Mucosa of rectum (tissue), 2 donors: ENCODE results near the gene LRRC63.
A peak's percentile ranks its signal among the peaks of the same experiment; 100 is the strongest.

ENCODE experiments used
- H3K27ac ChIP-seq, 2 donors: one replicate each; pipeline ENCODE4 v1.7.0; 2013; ENCODE audit warnings: inconsistent platforms in 2 of 2, low read depth in 2 of 2, low read length in 2 of 2
- H3K27me3 ChIP-seq, 2 donors: one replicate each; pipeline ENCODE4 v1.7.0; 2013; ENCODE audit warnings: low read length in 2 of 2; ENCODE audit not compliant: control insufficient read depth in 2 of 2, insufficient read depth in 2 of 2
- H3K36me3 ChIP-seq, 2 donors: one replicate each; pipeline ENCODE4 v1.7.0; 2013; ENCODE audit warnings: low read length in 2 of 2; ENCODE audit not compliant: control insufficient read depth in 2 of 2, insufficient read depth in 2 of 2
- H3K4me1 ChIP-seq, 2 donors: one replicate each; pipeline ENCODE4 v1.7.0; 2013; ENCODE audit warnings: low read length in 2 of 2, mild to moderate bottlenecking in 1 of 2; ENCODE audit not compliant: control insufficient read depth in 2 of 2, insufficient read depth in 2 of 2
- H3K4me3 ChIP-seq, 2 donors: one replicate each; pipeline ENCODE4 v1.7.0; 2013; ENCODE audit warnings: low read length in 2 of 2
- H3K9ac ChIP-seq, 2 donors: one replicate each; pipeline ENCODE4 v1.7.0; 2013; ENCODE audit warnings: low read length in 2 of 2, low read depth in 1 of 2, mild to moderate bottlenecking in 1 of 2
- H3K9me3 ChIP-seq, 2 donors: one replicate each; pipeline ENCODE4 v1.7.0; 2013; ENCODE audit warnings: low read length in 2 of 2; ENCODE audit not compliant: control insufficient read depth in 2 of 2
- donor health status: healthy.
- donor health status: Normal muscosa, but diverticular disease.

LRRC63 gene

DNA sequence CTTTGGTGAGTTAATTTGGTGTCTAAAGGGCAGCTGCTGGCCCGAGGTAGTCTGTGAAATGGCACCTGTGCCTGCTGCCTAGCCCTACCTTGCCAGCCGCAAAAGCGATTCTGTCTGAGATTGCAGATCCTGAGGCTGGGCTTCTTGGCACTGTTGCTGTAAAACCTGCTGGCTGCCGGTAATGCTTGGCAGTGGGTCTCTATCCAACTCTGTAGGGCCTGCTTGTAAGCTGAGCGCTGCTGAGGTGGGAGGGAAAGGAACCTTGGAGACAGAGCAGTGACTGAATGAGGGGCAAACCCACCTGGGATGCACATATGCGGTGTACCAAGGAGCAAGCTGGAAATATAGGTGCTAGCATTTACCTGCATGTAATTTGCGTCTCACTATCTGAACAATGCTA, 41.5 kb upstream of the LRRC63 start:
- Histone ChIP-seq H3K4me1 (peaks cover 6 to 16% of the 10 kb centered on the region in 2 donors), H3K9me3 (no peaks in the 10 kb centered on the region), H3K4me3 (no peak overlapping the region), H3K36me3 (no peaks in the 10 kb centered on the region), H3K27me3 (peaks cover 0 to 3% of the 10 kb centered on the region in 2 donors), H3K9ac (no peak overlapping the region), H3K27ac (no peak overlapping the region)

DNA sequence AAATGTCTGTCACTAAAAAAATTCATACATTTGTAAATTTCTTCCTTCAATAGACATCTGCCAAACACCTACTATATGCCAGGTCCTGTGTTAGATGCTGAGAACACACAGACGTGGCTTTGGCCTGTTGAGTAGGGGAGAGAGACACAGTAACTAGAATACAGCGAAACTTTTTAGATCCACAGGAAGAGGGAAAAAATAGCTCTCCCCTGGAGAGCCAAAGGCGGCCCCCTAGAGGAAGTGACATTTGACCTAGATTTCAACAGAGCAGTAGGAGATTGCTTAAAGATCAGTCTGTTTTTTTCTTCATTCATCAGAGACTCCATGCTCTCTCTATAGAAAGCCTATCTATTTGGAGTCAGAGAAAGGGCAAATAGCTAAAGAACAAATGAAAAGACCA, 41.0 kb upstream of the LRRC63 start:
- no peak overlapping the region for H3K9ac ChIP-seq
- peaks cover 8 to 13% of the 10 kb centered on the region in 2 donors for H3K4me1 ChIP-seq
- H3K4me3 ChIP-seq: peak overlapping the region in 1 of 2 donors; percentile 40
- H3K36me3 ChIP-seq: no peaks in the 10 kb centered on the region
- H3K9me3 ChIP-seq: no peaks in the 10 kb centered on the region
- peak overlapping the region in 1 of 2 donors; percentile 26 for H3K27ac ChIP-seq
- peaks cover 0 to 3% of the 10 kb centered on the region in 2 donors for H3K27me3 ChIP-seq

DNA sequence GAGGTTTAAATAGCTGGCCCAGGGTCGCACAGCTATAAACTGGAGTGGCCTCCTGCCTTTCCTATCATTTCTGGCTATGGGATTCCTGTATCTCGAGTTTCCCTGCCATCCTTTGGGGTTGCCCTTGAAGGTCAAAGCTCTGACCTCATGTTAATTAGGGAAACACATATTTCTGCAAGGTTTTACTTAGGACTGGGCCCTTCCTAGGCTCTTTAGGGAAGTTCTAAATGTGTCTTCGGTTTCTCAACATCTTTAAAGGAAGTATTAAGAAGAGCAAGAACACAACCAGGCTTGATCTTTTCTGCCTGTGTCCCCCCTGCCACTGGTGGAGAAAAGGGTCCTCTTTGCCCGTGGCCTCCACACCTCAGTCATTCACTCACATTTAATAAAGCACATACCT, 40.5 kb upstream of the LRRC63 start:
- Histone ChIP-seq H3K4me3 (peak overlapping the region in 1 of 2 donors; percentile 40), H3K4me1 (peaks cover 8 to 13% of the 10 kb centered on the region in 2 donors), H3K9me3 (no peaks in the 10 kb centered on the region), H3K36me3 (no peaks in the 10 kb centered on the region), H3K27ac (peak overlapping the region in 1 of 2 donors; percentile 26), H3K9ac (no peak overlapping the region), H3K27me3 (peaks cover 0 to 3% of the 10 kb centered on the region in 2 donors)

DNA sequence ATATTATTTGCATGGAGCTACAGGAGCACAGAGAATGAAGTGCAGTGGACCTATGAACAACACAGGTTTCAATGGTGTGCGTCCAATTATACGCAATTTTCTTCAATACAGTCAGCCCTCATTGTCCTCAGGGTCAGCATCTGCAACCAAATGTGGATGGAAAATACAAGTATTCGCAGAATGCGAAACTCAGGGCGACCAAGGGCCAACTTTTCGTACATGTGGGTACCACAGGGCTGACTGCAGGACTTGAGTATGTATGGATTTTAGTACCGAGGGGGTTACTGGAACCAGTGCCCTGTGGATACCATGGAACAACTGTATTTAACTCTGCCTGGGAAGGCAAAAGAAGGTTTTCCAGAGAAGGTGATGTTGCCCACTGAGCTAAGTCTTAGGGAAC, 40.0 kb upstream of the LRRC63 start:
- H3K4me1 ChIP-seq: peaks cover 8 to 13% of the 10 kb centered on the region in 2 donors
- H3K27me3 ChIP-seq: peaks cover 0 to 3% of the 10 kb centered on the region in 2 donors
- peak overlapping the region in 1 of 2 donors; percentile 26 for H3K27ac ChIP-seq
- no peak overlapping the region for H3K4me3 ChIP-seq
- no peaks in the 10 kb centered on the region for H3K9me3 ChIP-seq
- H3K36me3 ChIP-seq: no peaks in the 10 kb centered on the region
- no peak overlapping the region for H3K9ac ChIP-seq

DNA sequence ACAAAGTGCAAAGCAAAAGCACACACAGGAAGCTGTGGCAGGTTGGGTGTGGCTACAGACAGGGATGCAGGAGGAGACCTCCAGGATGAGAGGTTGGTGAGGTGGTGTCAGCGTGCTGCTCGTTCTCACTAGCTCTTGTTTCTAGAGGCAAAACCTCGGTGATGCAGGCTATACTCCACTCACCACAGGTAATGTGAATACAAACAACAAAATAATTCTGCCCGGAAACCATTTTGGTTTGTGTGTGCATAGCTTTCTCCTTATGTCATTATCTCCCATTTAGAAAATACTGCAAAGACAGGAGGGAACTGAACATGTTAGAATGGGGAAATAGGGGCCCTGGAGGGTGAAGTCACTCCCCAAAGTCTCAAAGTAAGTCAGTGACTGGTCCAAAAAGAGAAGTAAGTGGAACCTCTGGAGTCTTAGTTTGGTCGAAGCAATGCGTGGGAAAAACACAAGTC, 39.2 kb upstream of the LRRC63 start:
- peaks cover 8 to 12% of the 10 kb centered on the region in 2 donors for H3K4me1 ChIP-seq
- no peaks in the 10 kb centered on the region for H3K36me3 ChIP-seq
- peak overlapping the region in 1 of 2 donors; percentile 18 for H3K27ac ChIP-seq
- no peak overlapping the region for H3K9ac ChIP-seq
- no peak overlapping the region for H3K4me3 ChIP-seq
- H3K9me3 ChIP-seq: no peaks in the 10 kb centered on the region
- H3K27me3 ChIP-seq: peaks cover 0 to 3% of the 10 kb centered on the region in 2 donors

DNA sequence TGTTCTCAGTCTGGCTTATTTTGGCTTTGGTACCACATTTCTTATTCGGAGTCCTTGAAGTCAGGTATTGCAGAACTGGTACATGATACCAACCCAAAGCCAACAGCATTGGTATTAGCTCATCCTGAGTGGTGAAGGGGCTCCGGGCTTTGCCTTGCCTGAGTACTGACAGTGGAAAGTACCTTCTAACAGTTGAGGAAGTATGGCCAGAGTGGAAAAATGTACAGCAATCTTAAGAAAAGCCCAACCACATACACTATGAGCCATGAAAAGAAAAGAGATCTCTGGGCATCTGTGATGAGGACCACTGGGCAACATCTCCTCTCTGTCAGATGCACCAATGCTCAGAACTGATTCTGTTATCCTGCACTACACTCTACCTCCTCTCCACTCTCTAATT, 38.1 kb upstream of the LRRC63 start:
- Histone ChIP-seq H3K4me3 (peak overlapping the region in 1 of 2 donors; percentile 9), H3K27ac (peak overlapping the region in 1 of 2 donors; percentile 38), H3K36me3 (no peaks in the 10 kb centered on the region), H3K27me3 (peaks cover 0 to 3% of the 10 kb centered on the region in 2 donors), H3K9me3 (no peaks in the 10 kb centered on the region), H3K9ac (peak overlapping the region in 1 of 2 donors; percentile 18), H3K4me1 (peaks cover 8 to 9% of the 10 kb centered on the region in 2 donors)

DNA sequence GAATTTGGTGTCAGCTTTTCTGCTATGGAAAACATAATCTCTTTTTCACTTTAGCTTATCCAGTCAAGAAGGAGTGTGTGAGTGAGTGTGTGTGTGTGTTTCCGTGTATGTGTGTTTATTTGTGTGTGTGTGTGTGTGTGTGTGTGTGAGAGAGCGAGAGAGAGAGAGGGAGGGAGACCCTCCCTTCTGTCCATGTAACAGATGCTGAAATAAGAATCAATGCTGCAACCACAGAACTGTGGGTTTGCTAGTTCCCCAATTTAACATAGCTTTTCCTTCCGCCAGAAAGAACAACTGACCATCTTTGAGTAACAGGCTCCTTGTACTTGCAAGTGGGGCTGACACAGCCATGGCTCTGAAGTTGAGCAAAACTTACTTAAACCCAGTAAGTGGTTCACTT, 35.0 kb upstream of the LRRC63 start:
- Histone ChIP-seq H3K9ac (no peak overlapping the region), H3K9me3 (no peaks in the 10 kb centered on the region), H3K27ac (peak overlapping the region in 1 of 2 donors; percentile 25), H3K36me3 (no peaks in the 10 kb centered on the region), H3K4me1 (peaks cover 4 to 5% of the 10 kb centered on the region in 2 donors), H3K4me3 (peak overlapping the region in 1 of 2 donors; percentile 40), H3K27me3 (peaks cover 0 to 3% of the 10 kb centered on the region in 2 donors)

DNA sequence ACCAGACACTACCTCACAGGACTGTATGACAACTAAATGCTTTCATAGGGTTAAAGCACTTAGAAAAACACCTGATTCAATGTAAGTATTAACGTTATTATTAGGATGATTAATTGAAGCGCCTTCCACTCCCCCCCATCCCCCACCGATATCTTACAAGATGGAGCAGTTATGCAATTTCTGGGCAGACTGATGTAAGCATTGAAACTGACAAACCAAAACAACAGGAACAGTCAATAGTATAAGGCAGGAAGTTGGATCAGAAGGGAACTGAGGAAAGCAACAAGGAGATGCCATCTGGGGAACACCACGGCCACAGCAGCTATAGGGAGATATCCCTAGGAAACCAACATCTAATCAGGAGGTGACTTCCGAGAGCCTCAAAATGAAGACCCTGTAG, 33.6 kb upstream of the LRRC63 start:
- peak overlapping the region in 1 of 2 donors; percentile 42 for H3K4me3 ChIP-seq
- peaks cover 0 to 3% of the 10 kb centered on the region in 2 donors for H3K27me3 ChIP-seq
- peaks cover 4 to 5% of the 10 kb centered on the region in 2 donors for H3K4me1 ChIP-seq
- H3K9me3 ChIP-seq: no peaks in the 10 kb centered on the region
- no peak overlapping the region for H3K9ac ChIP-seq
- H3K36me3 ChIP-seq: no peaks in the 10 kb centered on the region
- peak overlapping the region in 1 of 2 donors; percentile 53 for H3K27ac ChIP-seq

DNA sequence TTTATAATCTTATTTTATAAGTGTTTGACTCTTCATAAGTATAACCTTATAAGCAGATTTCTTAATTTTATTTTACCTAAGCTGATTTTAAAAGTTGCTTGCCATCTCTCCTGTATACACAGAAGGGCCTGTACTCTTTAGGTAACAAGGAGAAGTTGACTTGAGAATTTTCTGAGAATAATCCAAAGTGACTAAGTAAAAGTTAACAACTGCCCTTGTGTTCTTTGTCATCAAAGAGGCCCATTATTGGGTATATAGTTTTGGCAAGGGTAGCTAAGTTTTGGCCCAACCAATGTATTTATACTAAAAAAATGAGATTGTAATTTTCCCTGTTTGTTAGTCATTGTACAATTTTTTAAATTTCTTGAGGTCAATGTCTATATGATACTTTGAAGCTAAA, 32.9 kb upstream of the LRRC63 start:
- no peaks in the 10 kb centered on the region for H3K27me3 ChIP-seq
- peak overlapping the region in 1 of 2 donors; percentile 61 for H3K4me3 ChIP-seq
- no peaks in the 10 kb centered on the region for H3K36me3 ChIP-seq
- no peak overlapping the region for H3K27ac ChIP-seq
- no peaks in the 10 kb centered on the region for H3K9me3 ChIP-seq
- peaks cover under 1 to 5% of the 10 kb centered on the region in 2 donors for H3K4me1 ChIP-seq
- H3K9ac ChIP-seq: no peak overlapping the region

DNA sequence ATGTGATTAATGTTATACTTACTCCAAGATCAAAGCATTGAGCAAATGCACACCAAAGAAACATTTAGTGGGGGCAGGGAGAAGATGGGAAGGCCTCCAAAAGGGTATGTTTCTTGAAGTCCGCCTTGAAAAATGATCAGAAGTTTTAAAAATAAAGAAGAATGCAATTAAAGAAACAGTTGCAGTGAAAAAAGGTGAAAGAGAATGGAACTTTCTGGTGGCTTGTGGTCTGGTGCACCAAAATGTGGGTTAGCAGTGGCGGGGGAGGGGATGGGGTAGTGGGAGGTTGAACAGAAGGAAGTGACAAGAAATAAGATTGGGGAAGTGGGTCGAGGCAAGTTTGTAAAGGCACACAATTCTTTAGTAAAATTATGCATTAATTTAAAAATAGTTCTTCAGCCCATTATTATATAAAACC, 32.2 kb upstream of the LRRC63 start:
- H3K36me3 ChIP-seq: no peaks in the 10 kb centered on the region
- peaks cover 0 to 5% of the 10 kb centered on the region in 2 donors for H3K4me1 ChIP-seq
- H3K4me3 ChIP-seq: peak overlapping the region; percentile 34 to 78

More for the DNA sequence above, 32.2 kb upstream of the LRRC63 start:
- H3K27me3 ChIP-seq: no peaks in the 10 kb centered on the region
- peak overlapping the region in 1 of 2 donors; percentile 46 for H3K27ac ChIP-seq
- peak overlapping the region in 1 of 2 donors; percentile 26 for H3K9ac ChIP-seq
- no peaks in the 10 kb centered on the region for H3K9me3 ChIP-seq
